Measurements from ENCODE around the gene ATRN.

DNA sequence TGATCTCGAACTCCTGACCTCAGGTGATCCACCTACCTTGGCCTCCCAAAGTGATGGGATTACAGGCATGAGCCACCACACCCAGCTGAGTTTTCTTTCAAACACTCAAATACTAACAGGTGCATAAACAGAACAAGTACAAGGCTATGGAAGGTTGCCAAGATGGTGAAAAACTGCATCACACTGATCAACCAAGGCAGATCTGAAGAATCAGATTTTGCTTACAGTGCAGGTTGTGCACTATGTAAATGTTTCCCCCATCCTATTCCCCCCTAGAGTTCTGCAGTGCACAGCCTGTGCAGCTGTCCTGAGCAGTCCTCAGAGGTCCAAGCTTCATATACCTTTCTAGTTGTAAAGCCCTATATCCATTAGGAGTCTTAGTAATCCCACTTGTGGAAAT is 119.3 kb downstream of the ATRN start:
- TF ChIP-seq POLR2AphosphoS5 (IDR thresholded peaks at IDR 0.05; ENCODE audit: insufficient read depth, low read depth, low read length) (no peak), POLR2A (IDR thresholded peaks at IDR 0.05; ENCODE audit: low read depth, low read length) (no peak), CTCF (IDR thresholded peaks at IDR 0.05; ENCODE audit: extremely low read depth in 1 of 2, insufficient read depth in 1 of 2, low read depth in 1 of 2, low read length in 2 of 2) (no peak), JUN (IDR thresholded peaks at IDR 0.05; ENCODE audit: borderline replicate concordance, insufficient read depth, insufficient read length, low read depth) (no peak)
